ENCODE measurements around the gene SLC18A3.

SLC18A3 gene

DNA sequence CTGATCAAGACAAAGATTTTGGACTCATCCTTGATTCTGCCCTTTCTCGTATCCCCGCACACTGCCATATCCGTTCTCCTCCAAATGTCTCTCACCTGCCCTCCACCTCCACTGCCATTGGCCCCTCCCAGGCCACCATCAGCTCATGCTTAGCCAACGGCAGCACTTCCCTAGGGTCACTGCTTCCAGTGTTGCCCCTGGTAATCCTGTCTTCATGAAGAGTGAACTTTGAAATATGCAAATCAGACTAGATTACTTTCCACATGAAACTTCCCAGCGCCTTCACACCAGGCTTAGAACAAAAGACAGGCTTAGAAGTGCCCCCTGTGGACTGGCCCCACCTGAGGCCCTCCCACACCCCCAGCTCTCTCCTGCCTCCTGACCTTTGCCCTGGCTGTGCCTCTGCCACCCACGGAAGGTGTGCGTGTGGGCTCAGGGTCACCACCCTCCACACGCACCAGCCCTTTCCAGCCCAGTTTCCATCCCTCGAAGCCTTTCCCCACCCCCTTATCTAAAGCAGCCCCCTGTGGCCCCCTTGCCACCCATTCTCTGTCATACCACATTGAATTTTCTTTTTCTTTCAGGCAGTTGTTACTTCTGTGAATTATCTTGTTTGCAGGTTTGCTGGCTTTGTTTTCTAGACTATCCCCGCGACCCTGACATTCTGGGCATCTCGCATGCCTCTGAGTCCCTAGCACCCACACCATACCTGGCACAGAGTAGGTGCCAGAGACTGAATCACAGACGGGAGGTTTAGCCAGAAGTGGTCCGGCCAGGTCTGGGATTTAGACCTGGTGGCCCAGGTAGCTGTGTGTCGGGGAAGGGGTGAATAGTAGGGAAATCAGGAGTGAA lies 42.5 kb downstream of the SLC18A3 start:
- no peaks in the 10 kb centered on the region for H3K27me3 ChIP-seq (ENCODE audit: control insufficient read depth, insufficient read depth, low read length)
- no peaks in the 10 kb centered on the region for H3K79me2 ChIP-seq
- H3K36me3 ChIP-seq (ENCODE audit: control insufficient read depth, insufficient read depth, low read length): no peaks in the 10 kb centered on the region
- H2AFZ ChIP-seq: no peak overlapping the region
- H3K27ac ChIP-seq: no peak overlapping the region
- no peaks in the 10 kb centered on the region for H3K4me1 ChIP-seq
- TF ChIP-seq, protein P1, sequence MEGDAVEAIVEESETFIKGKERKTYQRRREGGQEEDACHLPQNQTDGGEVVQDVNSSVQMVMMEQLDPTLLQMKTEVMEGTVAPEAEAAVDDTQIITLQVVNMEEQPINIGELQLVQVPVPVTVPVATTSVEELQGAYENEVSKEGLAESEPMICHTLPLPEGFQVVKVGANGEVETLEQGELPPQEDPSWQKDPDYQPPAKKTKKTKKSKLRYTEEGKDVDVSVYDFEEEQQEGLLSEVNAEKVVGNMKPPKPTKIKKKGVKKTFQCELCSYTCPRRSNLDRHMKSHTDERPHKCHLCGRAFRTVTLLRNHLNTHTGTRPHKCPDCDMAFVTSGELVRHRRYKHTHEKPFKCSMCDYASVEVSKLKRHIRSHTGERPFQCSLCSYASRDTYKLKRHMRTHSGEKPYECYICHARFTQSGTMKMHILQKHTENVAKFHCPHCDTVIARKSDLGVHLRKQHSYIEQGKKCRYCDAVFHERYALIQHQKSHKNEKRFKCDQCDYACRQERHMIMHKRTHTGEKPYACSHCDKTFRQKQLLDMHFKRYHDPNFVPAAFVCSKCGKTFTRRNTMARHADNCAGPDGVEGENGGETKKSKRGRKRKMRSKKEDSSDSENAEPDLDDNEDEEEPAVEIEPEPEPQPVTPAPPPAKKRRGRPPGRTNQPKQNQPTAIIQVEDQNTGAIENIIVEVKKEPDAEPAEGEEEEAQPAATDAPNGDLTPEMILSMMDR (IDR thresholded peaks at IDR 0.05): no peak
- no peak overlapping the region for H3K4me2 ChIP-seq (ENCODE audit: low read length)
- no peaks in the 10 kb centered on the region for H3K9me3 ChIP-seq (ENCODE audit: control insufficient read depth, low read length)
- no peak overlapping the region for H3K9ac ChIP-seq
- no peak overlapping the region for H3K4me3 ChIP-seq (ENCODE audit: low read depth, low read length)

DNA sequence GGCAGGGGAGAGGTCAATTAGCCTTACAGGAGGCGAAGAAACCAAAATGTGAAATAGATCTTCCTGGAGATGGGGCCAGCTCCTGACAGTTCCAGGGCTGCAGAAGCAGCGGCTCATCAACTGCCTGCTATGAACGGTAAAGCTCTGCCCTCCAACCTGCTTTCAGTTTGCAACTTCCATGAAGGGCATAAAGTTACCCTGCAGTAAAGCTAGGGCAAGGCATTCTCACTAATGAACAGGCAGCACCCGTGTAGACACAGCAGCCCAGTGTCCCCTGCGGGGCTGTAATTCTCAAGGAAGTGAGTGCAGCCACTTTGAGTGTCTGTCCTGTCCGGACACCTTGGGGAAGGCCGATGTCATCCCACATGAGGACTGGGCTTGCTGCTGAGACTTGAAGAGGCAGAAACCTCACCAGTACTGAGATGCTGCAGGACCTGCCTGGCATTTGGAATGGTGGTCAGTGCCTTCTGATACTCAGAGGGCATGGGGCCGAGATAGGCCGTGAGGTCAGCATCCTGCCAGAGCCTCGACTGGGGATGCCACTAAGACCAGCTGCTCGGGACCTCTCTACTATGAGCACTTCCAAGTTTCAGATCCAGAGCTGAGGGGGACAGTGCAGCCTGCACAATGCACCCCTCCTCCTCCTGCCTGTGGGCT lies 43.3 kb downstream of the SLC18A3 start:
- H3K4me1 ChIP-seq: no peaks in the 10 kb centered on the region
- H3K4me3 ChIP-seq (ENCODE audit: low read depth, low read length): no peak overlapping the region
- no peak overlapping the region for H3K9ac ChIP-seq
- H3K9me3 ChIP-seq (ENCODE audit: control insufficient read depth, low read length): no peaks in the 10 kb centered on the region
- H3K27ac ChIP-seq: no peak overlapping the region
- H3K4me2 ChIP-seq (ENCODE audit: low read length): no peak overlapping the region
- no peaks in the 10 kb centered on the region for H3K79me2 ChIP-seq
- no peaks in the 10 kb centered on the region for H3K36me3 ChIP-seq (ENCODE audit: control insufficient read depth, insufficient read depth, low read length)
- no peak overlapping the region for H2AFZ ChIP-seq
- TF ChIP-seq, protein P1 (IDR thresholded peaks at IDR 0.05): no peak
- no peaks in the 10 kb centered on the region for H3K27me3 ChIP-seq (ENCODE audit: control insufficient read depth, insufficient read depth, low read length)

DNA sequence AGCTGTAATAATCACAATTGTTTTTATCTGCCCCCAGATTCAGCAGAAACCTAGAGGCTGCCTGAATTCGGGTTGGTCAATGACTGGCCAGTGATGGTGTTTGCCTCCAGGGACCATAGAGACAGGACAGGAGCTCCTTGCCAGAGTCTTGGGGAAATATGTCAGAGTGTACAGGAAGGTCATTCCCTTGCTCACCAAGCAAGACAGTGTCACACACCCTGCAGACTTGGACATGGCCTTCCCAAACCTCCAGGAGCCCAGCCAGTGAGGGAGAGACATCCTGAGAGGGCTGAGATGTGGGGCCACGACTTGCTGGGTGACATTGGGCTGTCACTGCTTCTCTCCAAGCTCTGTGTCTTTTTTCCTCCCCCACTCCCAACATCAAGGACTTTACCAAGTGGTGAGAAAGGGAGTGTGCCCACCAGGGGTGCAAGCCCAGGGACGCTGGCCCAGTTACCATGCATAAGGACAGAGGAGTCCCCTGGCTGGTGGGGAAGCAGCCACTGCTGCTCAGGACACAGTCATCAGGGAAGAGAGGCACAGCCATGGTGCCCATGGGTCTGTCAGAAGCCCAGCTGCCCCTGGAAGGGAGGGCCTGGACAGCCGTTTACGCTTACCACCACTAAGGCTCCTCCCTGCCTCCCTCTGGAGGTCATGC lies 44.1 kb downstream of the SLC18A3 start:
- Histone ChIP-seq H3K36me3 (ENCODE audit: control insufficient read depth, insufficient read depth, low read length) (no peaks in the 10 kb centered on the region), H3K9ac (no peak overlapping the region), H3K4me2 (ENCODE audit: low read length) (no peak overlapping the region), H3K27me3 (ENCODE audit: control insufficient read depth, insufficient read depth, low read length) (no peaks in the 10 kb centered on the region), H3K9me3 (ENCODE audit: control insufficient read depth, low read length) (no peaks in the 10 kb centered on the region), H2AFZ (no peak overlapping the region), H3K27ac (no peak overlapping the region), H3K4me3 (ENCODE audit: low read depth, low read length) (no peak overlapping the region), H3K79me2 (no peaks in the 10 kb centered on the region), H3K4me1 (no peaks in the 10 kb centered on the region)
- TF ChIP-seq, protein P1 (IDR thresholded peaks at IDR 0.05): no peak

DNA sequence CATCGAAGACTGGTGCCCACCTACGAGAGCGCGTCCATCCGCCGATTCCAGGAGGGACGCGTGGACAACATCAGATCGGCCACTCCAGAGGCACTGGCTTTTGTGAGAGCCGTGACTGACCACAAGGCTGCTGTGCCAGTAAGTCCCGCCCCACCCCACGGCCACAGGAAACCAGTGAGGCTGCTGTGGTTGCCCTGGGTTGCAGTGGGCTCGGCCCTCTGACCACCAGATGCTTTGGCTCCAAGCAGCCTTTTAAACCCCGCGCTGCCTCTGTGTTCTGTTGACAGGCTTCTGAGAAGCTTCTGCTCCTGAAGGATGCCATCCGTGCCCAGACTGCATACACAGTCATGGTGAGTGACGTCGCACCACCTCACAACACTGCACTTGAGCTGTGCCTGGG lies 45.0 kb downstream of the SLC18A3 start:
- no peaks in the 10 kb centered on the region for H3K36me3 ChIP-seq (ENCODE audit: control insufficient read depth, insufficient read depth, low read length)
- H3K9ac ChIP-seq: no peak overlapping the region
- TF ChIP-seq, protein P1 (IDR thresholded peaks at IDR 0.05): no peak
- no peak overlapping the region for H3K4me3 ChIP-seq (ENCODE audit: low read depth, low read length)
- H3K79me2 ChIP-seq: no peaks in the 10 kb centered on the region
- no peaks in the 10 kb centered on the region for H3K9me3 ChIP-seq (ENCODE audit: control insufficient read depth, low read length)
- H3K4me1 ChIP-seq: no peaks in the 10 kb centered on the region
- no peak overlapping the region for H2AFZ ChIP-seq
- H3K27me3 ChIP-seq (ENCODE audit: control insufficient read depth, insufficient read depth, low read length): no peaks in the 10 kb centered on the region
- H3K27ac ChIP-seq: no peak overlapping the region
- no peak overlapping the region for H3K4me2 ChIP-seq (ENCODE audit: low read length)
